Urothelium cell line (cell line): ENCODE results near the gene CFAP100.

ENCODE experiments used
- DNase-seq: peaks from one replicate; pipeline ENCODE4 v3.0.0; 2011; ENCODE audit warnings: low spot score, mixed read lengths
- FAIRE-seq: peaks from 2 replicates; lab custom pipeline; 2011; peaks lifted over from hg19 to GRCh38; lab: Jason Lieb, UNC

Gene CFAP100

GRCh38 chr3:126439346-126439967, 44.7 kb downstream of the CFAP100 start:
- FAIRE-seq: peak; percentile 71

GRCh38 chr3:126439968-126440708, 45.4 kb downstream of the CFAP100 start:
- FAIRE-seq (no peak), DNase-seq (no peak)

More at GRCh38 chr3:126439346-126439967, 44.7 kb downstream of the CFAP100 start:
- DNase-seq: no peak

DNA sequence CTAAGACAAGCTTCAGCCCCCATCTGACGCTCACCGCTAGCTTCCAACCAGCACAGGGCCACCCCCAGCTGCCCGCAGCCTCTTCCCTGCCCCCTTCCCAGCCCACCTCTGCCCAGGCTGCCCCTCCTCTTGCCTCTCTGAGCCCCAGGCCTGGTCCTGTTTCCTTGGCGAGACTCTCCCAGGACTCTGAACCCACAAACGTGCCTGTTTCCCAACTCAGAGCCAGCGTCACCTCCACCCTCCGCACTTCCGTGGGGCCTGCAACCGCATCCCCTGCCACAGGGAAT, 45.9 kb downstream of the CFAP100 start:
- no peak for DNase-seq
- FAIRE-seq: peak; percentile 82

- FAIRE-seq: peak; percentile 82
Measured at GRCh38 chr3:126441256-126441880, 46.7 kb downstream of the CFAP100 start.

DNA sequence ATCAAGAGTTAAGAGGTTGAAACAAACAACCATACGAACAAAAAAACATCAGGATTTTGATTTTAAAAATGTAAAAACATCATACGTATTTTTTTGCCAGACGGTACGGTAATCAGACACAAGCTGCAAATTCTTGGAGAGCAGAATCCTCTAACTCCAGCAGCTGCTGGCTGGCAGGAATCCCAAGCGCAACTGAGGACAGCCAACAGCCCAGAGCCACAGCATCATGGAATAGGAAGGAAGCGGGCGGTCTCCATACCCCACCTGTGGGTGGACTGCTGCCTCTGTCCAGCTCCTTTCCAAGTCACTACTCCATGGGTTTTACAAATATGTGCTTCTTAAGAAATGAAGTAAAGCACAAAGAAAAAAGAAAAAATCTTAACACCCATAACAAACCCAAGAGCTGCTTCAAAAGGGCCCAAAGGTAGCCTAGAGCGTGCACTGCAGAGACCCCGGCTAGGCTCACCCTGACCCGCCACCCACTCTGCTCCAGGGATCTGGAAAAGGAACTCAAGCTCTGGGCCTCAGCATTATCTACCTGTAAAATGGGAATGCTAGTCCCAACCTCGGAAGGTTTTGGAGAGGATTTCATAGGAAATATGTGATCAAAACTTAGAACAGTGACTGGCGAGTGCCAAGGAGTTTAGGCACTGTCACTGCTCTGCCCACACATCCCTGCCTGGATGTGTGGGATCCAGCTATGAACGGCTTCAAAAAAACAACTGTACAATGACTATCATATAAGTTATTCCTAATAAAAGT, 47.6 kb downstream of the CFAP100 start:
- FAIRE-seq: no peak
- DNase-seq: no peak

More at GRCh38 chr3:126441256-126441880, 46.7 kb downstream of the CFAP100 start:
- DNase-seq: no peak

DNA sequence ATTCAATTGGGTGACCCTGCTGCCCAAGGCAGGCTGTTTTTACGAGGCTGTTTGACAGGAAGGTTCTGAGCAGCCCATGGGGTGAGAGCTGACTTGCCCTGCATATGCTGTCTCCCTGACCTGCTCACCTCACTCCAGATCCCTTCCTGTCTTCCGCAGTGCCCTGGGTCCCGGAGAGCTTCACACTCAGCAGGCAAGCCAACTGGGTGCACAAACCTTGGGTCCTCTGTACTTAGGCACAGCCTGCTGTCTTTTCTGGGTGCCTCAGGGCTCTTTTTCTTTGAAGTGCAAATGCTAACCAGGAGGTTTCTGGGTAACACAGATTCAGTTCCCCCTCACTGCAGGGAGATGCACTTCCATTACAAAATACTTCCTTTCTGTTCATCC, 48.1 kb downstream of the CFAP100 start:
- DNase-seq: no peak
- no peak for FAIRE-seq

DNA sequence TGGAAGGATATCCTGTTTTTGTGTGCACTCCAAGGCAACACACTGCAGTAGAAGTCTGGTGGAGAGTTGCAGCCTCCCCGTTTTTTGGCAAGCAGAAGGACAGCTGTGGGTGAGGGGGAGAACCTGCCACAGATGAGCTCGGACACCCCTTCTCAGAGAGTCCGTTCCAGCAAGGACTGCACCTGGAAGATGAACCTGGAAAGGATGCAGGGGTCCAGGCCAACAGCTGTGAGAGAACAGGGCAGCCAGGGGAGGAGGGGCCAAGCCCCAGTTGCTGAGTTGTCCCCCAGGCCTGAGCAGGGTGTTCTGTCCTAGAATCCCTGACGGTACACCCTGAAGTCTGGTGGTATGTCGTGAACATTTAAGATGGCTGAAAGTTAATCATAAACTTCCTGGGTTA, 50.8 kb downstream of the CFAP100 start:
- FAIRE-seq (peak; percentile 67), DNase-seq (no peak)

GRCh38 chr3:126446301-126446700, 51.6 kb downstream of the CFAP100 start:
- FAIRE-seq (no peak), DNase-seq (no peak)

DNA sequence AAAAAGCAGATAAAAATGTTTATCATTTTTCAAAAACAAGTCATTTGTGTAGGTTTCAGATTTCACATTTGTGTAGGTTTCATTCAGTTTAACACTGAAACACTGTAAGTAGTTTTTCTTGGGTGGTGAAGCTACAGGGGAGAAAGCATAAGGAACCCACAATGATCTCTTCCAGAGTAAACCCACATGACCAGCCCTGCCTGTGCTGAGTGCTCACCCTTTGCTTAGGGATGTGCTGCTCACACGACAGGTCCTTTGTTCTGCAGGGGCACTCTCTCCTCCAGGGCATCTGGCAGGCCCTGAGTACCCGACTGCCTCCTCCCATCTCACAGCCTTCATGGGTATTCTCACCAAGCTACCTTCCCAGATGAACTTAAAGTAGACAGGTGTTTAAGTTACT, 52.1 kb downstream of the CFAP100 start:
- DNase-seq (no peak), FAIRE-seq (no peak)

DNA sequence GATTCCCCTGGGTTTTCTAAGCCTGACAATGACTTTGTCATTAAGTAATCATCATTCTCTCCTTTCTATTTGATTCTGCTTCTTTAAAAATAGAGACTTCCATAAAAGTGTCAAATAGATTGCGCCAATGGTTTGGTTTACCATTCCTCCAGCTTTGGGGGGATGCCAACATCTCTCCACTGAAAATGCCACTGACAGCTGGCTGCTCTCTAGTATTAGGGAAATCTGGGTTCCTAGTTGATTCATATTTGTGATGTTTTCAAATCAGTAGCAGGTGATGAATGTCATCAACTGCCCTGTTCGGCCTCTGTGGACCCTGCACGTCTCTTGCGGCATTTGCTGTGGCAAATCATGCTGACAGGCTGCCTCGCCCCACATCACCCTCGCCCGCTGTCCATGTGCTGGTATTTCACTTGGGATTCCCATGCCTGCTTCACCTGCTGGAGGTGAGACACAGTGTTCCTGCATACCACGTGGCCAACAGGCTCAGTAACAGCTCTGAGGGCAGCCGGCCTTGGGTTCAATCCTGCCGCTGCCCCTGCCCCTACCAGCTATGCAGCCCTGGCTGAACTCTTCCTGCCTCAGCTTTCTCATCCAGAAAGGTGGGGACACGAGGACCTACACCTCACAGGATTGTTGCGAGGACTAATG, 52.9 kb downstream of the CFAP100 start:
- DNase-seq: no peak
- FAIRE-seq: peak; percentile 30

DNA sequence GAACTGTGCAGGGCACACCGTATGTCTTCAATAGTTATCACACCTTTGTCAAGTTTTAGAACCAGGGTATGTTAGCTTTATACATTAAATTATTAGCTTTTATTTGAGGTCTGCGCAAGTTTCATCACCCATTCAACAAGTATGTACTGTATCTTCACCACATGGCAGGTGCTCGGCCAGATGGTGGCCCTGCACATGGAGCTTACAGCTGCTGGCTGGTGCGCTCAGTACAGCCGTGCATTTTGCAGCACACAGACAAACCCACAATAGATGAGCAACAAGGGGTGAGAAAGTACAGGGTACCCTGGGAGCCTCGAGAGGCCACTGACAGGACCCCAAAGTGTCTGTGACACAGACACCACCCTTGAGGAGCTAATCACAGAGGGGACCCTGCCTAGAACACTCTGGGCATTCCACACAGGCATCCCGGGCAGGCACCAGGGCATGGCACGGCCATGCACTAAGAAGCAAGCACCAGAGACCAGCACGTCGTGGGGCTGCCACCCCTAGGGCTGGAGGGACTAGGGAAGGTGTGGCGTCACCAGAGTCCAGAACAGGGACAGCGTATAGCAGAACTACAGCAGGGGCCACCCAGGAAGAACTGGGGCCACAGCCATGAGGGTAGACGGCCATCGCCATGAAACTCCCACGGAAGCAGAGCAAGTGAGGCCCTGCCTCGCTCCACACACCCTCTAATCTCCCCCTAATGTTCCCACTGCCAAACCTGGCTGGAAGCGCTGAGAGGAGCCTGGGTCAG, 53.6 kb downstream of the CFAP100 start:
- no peak for DNase-seq
- FAIRE-seq: peak; percentile 66

DNA sequence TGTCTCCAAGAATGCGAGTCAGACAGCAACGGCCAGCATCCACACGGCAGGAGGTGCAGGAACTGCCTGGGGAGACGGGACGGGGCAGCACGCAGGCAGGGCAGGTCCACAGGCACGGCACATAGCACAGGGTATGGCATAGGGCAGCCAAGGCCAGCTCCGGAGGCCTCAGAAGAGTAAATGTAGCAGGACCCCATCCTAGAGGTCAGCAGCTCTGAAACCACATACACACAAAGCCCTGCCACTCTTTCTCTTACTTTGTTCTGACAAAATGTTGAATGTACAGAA, 54.1 kb downstream of the CFAP100 start:
- no peak for DNase-seq
- FAIRE-seq: no peak

GRCh38 chr3:126449621-126450051, 54.9 kb downstream of the CFAP100 start:
- DNase-seq (no peak), FAIRE-seq (no peak)

DNA sequence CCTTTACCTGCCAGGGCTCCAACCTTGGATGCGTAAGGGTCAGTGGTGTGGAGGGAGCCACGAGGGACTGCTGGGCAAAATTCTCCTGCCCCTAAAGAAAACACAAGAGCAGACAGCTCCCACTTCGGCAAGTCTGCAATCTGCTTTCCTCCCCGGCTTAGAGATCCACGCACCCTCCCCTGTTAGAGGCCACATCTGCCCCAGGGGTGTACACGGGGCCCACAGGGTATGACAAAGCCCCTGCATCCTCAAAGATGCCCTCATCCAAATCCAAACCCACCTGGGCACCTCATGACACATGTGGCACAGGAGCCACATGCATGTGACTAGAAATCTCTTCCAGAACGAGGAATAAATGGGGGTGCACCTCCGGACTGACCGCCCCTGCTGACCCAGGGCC, 55.5 kb downstream of the CFAP100 start:
- DNase-seq (no peak), FAIRE-seq (no peak)

GRCh38 chr3:126450744-126451143, 56.0 kb downstream of the CFAP100 start:
- DNase-seq (no peak), FAIRE-seq (peak; percentile 46)

- no peak for DNase-seq
- FAIRE-seq: peak; percentile 46
Measured at GRCh38 chr3:126451511-126451910, 56.8 kb downstream of the CFAP100 start.

- no peak for FAIRE-seq
- DNase-seq: no peak
Measured at GRCh38 chr3:126452213-126452612, 57.5 kb downstream of the CFAP100 start.

DNA sequence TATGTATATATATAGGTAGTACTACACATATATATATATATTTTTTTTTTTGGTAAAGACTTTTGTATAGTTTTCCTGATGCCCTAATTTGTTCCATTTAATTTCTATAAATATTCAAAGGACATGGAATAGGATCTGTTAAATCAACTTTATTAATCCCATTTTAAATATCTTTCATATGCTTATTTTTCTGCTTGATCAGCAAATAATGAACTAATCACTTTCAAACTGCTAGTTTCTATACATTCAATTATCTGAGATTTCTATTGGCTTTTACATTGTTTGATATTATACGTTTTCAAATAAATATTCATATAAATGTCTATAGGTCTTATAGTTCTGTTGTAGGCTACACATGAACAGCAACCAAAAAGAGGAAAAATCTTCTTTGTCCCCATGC, 59.3 kb downstream of the CFAP100 start:
- no peak for FAIRE-seq
- DNase-seq: no peak

DNA sequence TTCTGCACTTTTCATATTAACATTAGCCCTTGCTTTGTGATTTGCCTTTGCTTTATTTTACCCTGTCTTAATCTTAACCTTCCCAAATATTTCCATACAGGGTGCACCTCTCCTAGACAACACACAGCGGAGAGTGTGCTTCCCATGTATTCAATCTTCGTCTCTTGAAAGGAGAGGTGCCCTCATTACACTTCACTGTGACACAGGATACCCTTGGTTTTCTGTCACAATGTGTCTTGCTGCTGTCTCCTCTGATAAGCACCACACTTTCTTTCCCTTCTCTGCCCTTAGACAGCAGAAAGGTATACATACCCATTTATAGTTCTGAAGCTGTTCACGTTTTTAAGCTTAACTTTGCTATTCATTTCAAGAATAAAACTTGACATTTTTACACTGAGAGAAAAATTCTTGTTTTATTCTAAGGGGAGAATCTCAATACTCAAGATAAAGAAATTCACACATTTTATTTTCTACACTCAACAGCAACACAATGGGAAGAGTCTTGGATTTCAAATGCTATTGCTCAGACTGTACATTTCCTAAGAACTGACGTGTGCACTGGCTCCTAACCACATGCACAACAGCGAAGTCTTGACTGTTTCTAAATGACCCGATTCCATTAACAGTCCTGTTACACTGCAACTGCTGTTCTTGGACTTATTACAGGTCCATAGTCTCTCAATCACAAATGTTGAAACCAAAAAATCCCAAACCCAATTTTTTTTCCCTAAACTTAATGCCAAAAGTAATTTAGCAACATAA, 59.9 kb downstream of the CFAP100 start:
- FAIRE-seq: peak; percentile 44
- no peak for DNase-seq

- DNase-seq: no peak
- no peak for FAIRE-seq
Measured at GRCh38 chr3:126456211-126456610, 61.5 kb downstream of the CFAP100 start.
